ENCODE data around the gene MAD2L1BP. TPM values are rescaled to one million over a fixed set of nuclear protein-coding genes. Genes with fewer than 3 reads are reported as not detected.

Gene MAD2L1BP
- total RNA-seq, 1 experiment from 2014 or later = 46.3 TPM

GRCh38 chr6:43621078-43621835, 14.4 kb upstream of the MAD2L1BP start:
- H2BK5ac ChIP-seq (ENCODE audit: insufficient read length, low read length) = no peak overlapping the region
- no peak overlapping the region for H2AFZ ChIP-seq (ENCODE audit: low read length)
- H3K4me1 Mint-ChIP-seq = no peaks in the 10 kb centered on the region
- H2BK15ac ChIP-seq (ENCODE audit: low read depth, low read length) = no peak overlapping the region
- H3K9ac ChIP-seq (ENCODE audit: extremely low read depth, insufficient read length, low read length) = no peak overlapping the region
- no peak overlapping the region for H2AK5ac ChIP-seq (ENCODE audit: insufficient read length, low read length)
- H3K79me1 ChIP-seq (ENCODE audit: insufficient read depth, low read depth, low read length, poor library complexity, severe bottlenecking) = no peaks in the 10 kb centered on the region
- no peaks in the 10 kb centered on the region for H3K23me2 ChIP-seq (ENCODE audit: insufficient read length, low read depth, low read length, poor library complexity, severe bottlenecking)
- H3K36me3 Mint-ChIP-seq (ENCODE audit: insufficient read depth in 1 of 3, low read depth in 3 of 3) = peaks cover 42 to 70% (median 65%) of the 10 kb centered on the region in 3 experiments; a peak in 6 of 7 replicates
- no peaks in the 10 kb centered on the region for H4K20me1 ChIP-seq (ENCODE audit: control insufficient read depth, insufficient read depth, insufficient read length)
- no peak for DNase-seq
- H3K23ac ChIP-seq (ENCODE audit: insufficient read length, low read depth, low read length) = no peak overlapping the region
- H3K9me3 Mint-ChIP-seq = no peaks in the 10 kb centered on the region
- H2BK12ac ChIP-seq (ENCODE audit: insufficient read length, low read depth, low read length) = no peak overlapping the region
- H3K4me1 ChIP-seq (ENCODE audit: insufficient read depth, low read length) = no peaks in the 10 kb centered on the region
- no peak overlapping the region for H3K56ac ChIP-seq (ENCODE audit: insufficient read length, low read depth, low read length)
- no peak overlapping the region for H3K4me2 ChIP-seq (ENCODE audit: insufficient read depth, insufficient read length, low read length)
- no peaks in the 10 kb centered on the region for H3K79me2 ChIP-seq (ENCODE audit: insufficient read depth, low read length)
- no peak overlapping the region for H3T11ph ChIP-seq (ENCODE audit: low read length)
- no peak overlapping the region for H3K27ac Mint-ChIP-seq
- no peaks in the 10 kb centered on the region for H3K9me3 ChIP-seq (ENCODE audit: control insufficient read depth, low read depth, low read length)
- no peak overlapping the region for H3K18ac ChIP-seq (ENCODE audit: insufficient read length, low read depth, low read length)
- WGBS (ENCODE audit: extremely low coverage, insufficient read length, low lambda C conversion rate) = no CpG with 5 or more reads among the region's 12 CpGs
- H4K8ac ChIP-seq (replicated peaks; ENCODE audit: insufficient read length, low read depth, low read length) = no peak overlapping the region
- H3K4ac ChIP-seq (ENCODE audit: low read depth, low read length) = no peak overlapping the region
- no peak overlapping the region for H4K5ac ChIP-seq (ENCODE audit: insufficient read length, low read depth, low read length)
- TF ChIP-seq, protein P1, sequence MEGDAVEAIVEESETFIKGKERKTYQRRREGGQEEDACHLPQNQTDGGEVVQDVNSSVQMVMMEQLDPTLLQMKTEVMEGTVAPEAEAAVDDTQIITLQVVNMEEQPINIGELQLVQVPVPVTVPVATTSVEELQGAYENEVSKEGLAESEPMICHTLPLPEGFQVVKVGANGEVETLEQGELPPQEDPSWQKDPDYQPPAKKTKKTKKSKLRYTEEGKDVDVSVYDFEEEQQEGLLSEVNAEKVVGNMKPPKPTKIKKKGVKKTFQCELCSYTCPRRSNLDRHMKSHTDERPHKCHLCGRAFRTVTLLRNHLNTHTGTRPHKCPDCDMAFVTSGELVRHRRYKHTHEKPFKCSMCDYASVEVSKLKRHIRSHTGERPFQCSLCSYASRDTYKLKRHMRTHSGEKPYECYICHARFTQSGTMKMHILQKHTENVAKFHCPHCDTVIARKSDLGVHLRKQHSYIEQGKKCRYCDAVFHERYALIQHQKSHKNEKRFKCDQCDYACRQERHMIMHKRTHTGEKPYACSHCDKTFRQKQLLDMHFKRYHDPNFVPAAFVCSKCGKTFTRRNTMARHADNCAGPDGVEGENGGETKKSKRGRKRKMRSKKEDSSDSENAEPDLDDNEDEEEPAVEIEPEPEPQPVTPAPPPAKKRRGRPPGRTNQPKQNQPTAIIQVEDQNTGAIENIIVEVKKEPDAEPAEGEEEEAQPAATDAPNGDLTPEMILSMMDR (conservative IDR thresholded peaks at IDR 0.05) = no peak
- H2BK120ac ChIP-seq (ENCODE audit: low read depth, low read length, poor library complexity, severe bottlenecking) = no peak overlapping the region
- no peak overlapping the region for H3K4me3 Mint-ChIP-seq
- no peak overlapping the region for H2BK20ac ChIP-seq (ENCODE audit: low read depth, low read length, poor library complexity, severe bottlenecking)
- no peak overlapping the region for H4K91ac ChIP-seq (ENCODE audit: insufficient read length, low read depth, low read length)
- H3K27me3 ChIP-seq (ENCODE audit: insufficient read depth, low read length) = no peaks in the 10 kb centered on the region
- no peak overlapping the region for H3K14ac ChIP-seq (ENCODE audit: insufficient read depth, low read length)
- H3K27ac ChIP-seq (ENCODE audit: insufficient read length, low read depth, low read length) = no peak overlapping the region
- no peaks in the 10 kb centered on the region for H3K27me3 Mint-ChIP-seq (ENCODE audit: low read depth)
